Bronchial epithelial cell (primary cell): ENCODE data around the gene ABO. TPM values are rescaled to one million over a fixed set of nuclear protein-coding genes. Genes with fewer than 3 reads are reported as not detected.

ENCODE experiments used
- DNase-seq: peaks from one replicate; pipeline ENCODE4 v3.0.0-alpha.2; 2010; ENCODE audit warnings: low read depth
- FAIRE-seq: peaks from 2 replicates; lab custom pipeline; 2011; peaks lifted over from hg19 to GRCh38; lab: Jason Lieb, UNC
- H3K27me3 ChIP-seq: 2 replicates; pipeline ENCODE4 v1.5.1; 2011; ENCODE audit warnings: low read length; ENCODE audit not compliant: control insufficient read depth, insufficient read depth
- H3K36me3 ChIP-seq: 2 replicates; pipeline ENCODE4 v1.5.1; 2011; ENCODE audit warnings: low read length; ENCODE audit not compliant: control insufficient read depth, insufficient read depth
- H3K4me3 ChIP-seq: 2 replicates; pipeline ENCODE4 v1.5.1; 2011; ENCODE audit warnings: mild to moderate bottlenecking, low read depth, low read length, control low read depth
- CTCF ChIP-seq: IDR thresholded peaks from 2 replicates; pipeline ENCODE4 v1.5.1; 2011; ENCODE audit warnings: mild to moderate bottlenecking, moderate library complexity, low read length, control low read depth, inconsistent platforms; ENCODE audit not compliant: insufficient read depth, severe bottlenecking
- total RNA-seq: library from RNA; depleted of rRNA; stranded (reverse); fragments of >200 nt; gene quantifications from 2 replicates; pipeline ENCODE4 v1.2.1, GENCODE V29; 2014

The ABO gene
- total RNA-seq, 1 donor from 2014 or later = 1.8 TPM

GRCh38 chr9:133305731-133306130 lies 30.7 kb upstream of the ABO start:
- peaks cover 6% of the 10 kb centered on the region for H3K27me3 ChIP-seq
- FAIRE-seq (no peak), DNase-seq (no peak)
- no peaks in the 10 kb centered on the region for H3K36me3 ChIP-seq
- H3K4me3 ChIP-seq = no peak overlapping the region
- TF ChIP-seq CTCF = no peak

- FAIRE-seq (no peak), DNase-seq (no peak)
- Histone ChIP-seq H3K4me3 (no peak overlapping the region), H3K27me3 (peaks cover 6% of the 10 kb centered on the region), H3K36me3 (no peaks in the 10 kb centered on the region)
- no peak for TF ChIP-seq CTCF
These were observed 29.7 kb upstream of the ABO start for GRCh38 chr9:133304477-133305377.

GRCh38 chr9:133304158-133304470 lies 29.1 kb upstream of the ABO start:
- no peak for DNase-seq
- no peak for TF ChIP-seq CTCF
- no peak overlapping the region for H3K4me3 ChIP-seq
- peaks cover 6% of the 10 kb centered on the region for H3K27me3 ChIP-seq
- no peak for FAIRE-seq
- no peaks in the 10 kb centered on the region for H3K36me3 ChIP-seq

- FAIRE-seq = no peak
- H3K36me3 ChIP-seq = no peaks in the 10 kb centered on the region
These were observed 28.5 kb upstream of the ABO start for GRCh38 chr9:133303266-133304157.

More at GRCh38 chr9:133303266-133304157, 28.5 kb upstream of the ABO start:
- TF ChIP-seq CTCF = no peak
- H3K4me3 ChIP-seq = no peak overlapping the region
- DNase-seq = no peak
- H3K27me3 ChIP-seq = peaks cover 6% of the 10 kb centered on the region
